Muscle layer of duodenum (tissue), 2 donors: ENCODE data around the gene MICU1.

ENCODE experiments used
- H3K27ac ChIP-seq: one replicate; pipeline ENCODE4 v1.7.0; 2013; ENCODE audit warnings: mild to moderate bottlenecking, low read length
- H3K27me3 ChIP-seq: one replicate; pipeline ENCODE4 v1.7.0; 2013; ENCODE audit warnings: low read depth, mild to moderate bottlenecking, control low read depth, low read length
- H3K36me3 ChIP-seq, 2 donors: one replicate each; pipeline ENCODE4 v1.7.0; 2013; ENCODE audit warnings: low read length in 2 of 2, control low read depth in 1 of 2, mild to moderate bottlenecking in 1 of 2; ENCODE audit not compliant: insufficient read depth in 2 of 2, control insufficient read depth in 1 of 2
- H3K4me1 ChIP-seq, 2 donors: one replicate each; pipeline ENCODE4 v1.7.0; 2013; ENCODE audit warnings: low read length in 2 of 2, mild to moderate bottlenecking in 2 of 2, control low read depth in 1 of 2, moderate library complexity in 1 of 2; ENCODE audit not compliant: insufficient read depth in 2 of 2, control insufficient read depth in 1 of 2
- H3K4me3 ChIP-seq, 2 donors: one replicate each; pipeline ENCODE4 v1.7.0; 2013; ENCODE audit warnings: low read length in 2 of 2, low read depth in 1 of 2, mild to moderate bottlenecking in 1 of 2
- H3K9me3 ChIP-seq, 2 donors: one replicate each; pipeline ENCODE4 v1.7.0; 2013; ENCODE audit warnings: low read length in 2 of 2, control low read depth in 1 of 2, mild to moderate bottlenecking in 1 of 2; ENCODE audit not compliant: control insufficient read depth in 1 of 2
- donor health status: healthy.

The MICU1 gene

GRCh38 chr10:72340510-72341261 is 285.2 kb downstream of the MICU1 start:
- Histone ChIP-seq H3K27me3 (no peaks in the 10 kb centered on the region), H3K36me3 (peaks cover 34 to 69% of the 10 kb centered on the region in 2 donors), H3K4me3 (no peak overlapping the region), H3K27ac (no peak overlapping the region), H3K9me3 (no peaks in the 10 kb centered on the region), H3K4me1 (peaks cover 3 to 17% of the 10 kb centered on the region in 2 donors)

- H3K27me3 ChIP-seq, result no peaks in the 10 kb centered on the region
- no peak overlapping the region for H3K27ac ChIP-seq
- no peak overlapping the region for H3K4me3 ChIP-seq
- H3K36me3 ChIP-seq, result peaks cover 28 to 62% of the 10 kb centered on the region in 2 donors
- H3K9me3 ChIP-seq, result no peaks in the 10 kb centered on the region
- H3K4me1 ChIP-seq, result peaks cover 9 to 40% of the 10 kb centered on the region in 2 donors
Observed at GRCh38 chr10:72338180-72338579, 287.7 kb downstream of the MICU1 start.

- H3K9me3 ChIP-seq, result no peaks in the 10 kb centered on the region
- H3K27me3 ChIP-seq, result no peaks in the 10 kb centered on the region
- H3K36me3 ChIP-seq, result peaks cover 28 to 58% of the 10 kb centered on the region in 2 donors
- peaks cover 9 to 40% of the 10 kb centered on the region in 2 donors for H3K4me1 ChIP-seq
- no peak overlapping the region for H3K27ac ChIP-seq
- no peak overlapping the region for H3K4me3 ChIP-seq
Observed at GRCh38 chr10:72337722-72338121, 288.2 kb downstream of the MICU1 start.

GRCh38 chr10:72337039-72337629 is 288.7 kb downstream of the MICU1 start:
- H3K4me3 ChIP-seq, result no peak overlapping the region
- peaks cover 22 to 52% of the 10 kb centered on the region in 2 donors for H3K36me3 ChIP-seq
- no peaks in the 10 kb centered on the region for H3K9me3 ChIP-seq
- H3K4me1 ChIP-seq, result peaks cover 9 to 43% of the 10 kb centered on the region in 2 donors
- H3K27ac ChIP-seq, result no peak overlapping the region
- H3K27me3 ChIP-seq, result no peaks in the 10 kb centered on the region

GRCh38 chr10:72336259-72337038 is 289.4 kb downstream of the MICU1 start:
- Histone ChIP-seq H3K4me1 (peaks cover 12 to 50% of the 10 kb centered on the region in 2 donors), H3K27ac (no peak overlapping the region), H3K36me3 (peaks cover 21 to 45% of the 10 kb centered on the region in 2 donors), H3K4me3 (no peak overlapping the region), H3K27me3 (no peaks in the 10 kb centered on the region), H3K9me3 (no peaks in the 10 kb centered on the region)

- peaks cover 14 to 37% of the 10 kb centered on the region in 2 donors for H3K36me3 ChIP-seq
- H3K27me3 ChIP-seq, result no peaks in the 10 kb centered on the region
- no peak overlapping the region for H3K4me3 ChIP-seq
- H3K9me3 ChIP-seq, result no peaks in the 10 kb centered on the region
- peaks cover 15 to 53% of the 10 kb centered on the region in 2 donors for H3K4me1 ChIP-seq
- H3K27ac ChIP-seq, result peak overlapping the region; percentile 70
Observed at GRCh38 chr10:72335394-72336258, 290.3 kb downstream of the MICU1 start.

GRCh38 chr10:72334825-72335393 is 291.0 kb downstream of the MICU1 start:
- Histone ChIP-seq H3K27ac (peak overlapping the region; percentile 70), H3K36me3 (peaks cover 12 to 35% of the 10 kb centered on the region in 2 donors), H3K9me3 (no peaks in the 10 kb centered on the region), H3K27me3 (no peaks in the 10 kb centered on the region), H3K4me3 (no peak overlapping the region), H3K4me1 (peaks cover 14 to 53% of the 10 kb centered on the region in 2 donors)

GRCh38 chr10:72334196-72334824 is 291.6 kb downstream of the MICU1 start:
- H3K27ac ChIP-seq, result peak overlapping the region; percentile 8
- H3K36me3 ChIP-seq, result peaks cover 12 to 35% of the 10 kb centered on the region in 2 donors
- H3K4me1 ChIP-seq, result peaks cover 14 to 57% of the 10 kb centered on the region in 2 donors
- no peaks in the 10 kb centered on the region for H3K27me3 ChIP-seq
- H3K9me3 ChIP-seq, result no peaks in the 10 kb centered on the region
- no peak overlapping the region for H3K4me3 ChIP-seq

GRCh38 chr10:72333112-72334015 is 292.5 kb downstream of the MICU1 start:
- peak overlapping the region; percentile 39 for H3K27ac ChIP-seq
- no peaks in the 10 kb centered on the region for H3K9me3 ChIP-seq
- peaks cover 17 to 64% of the 10 kb centered on the region in 2 donors for H3K4me1 ChIP-seq
- peaks cover 11 to 33% of the 10 kb centered on the region in 2 donors for H3K36me3 ChIP-seq
- no peaks in the 10 kb centered on the region for H3K27me3 ChIP-seq
- no peak overlapping the region for H3K4me3 ChIP-seq
